PFSK-1 (cell line): ENCODE measurements around the gene PAPSS2.

Source experiments
- FOXP2 ChIP-seq: optimal IDR thresholded peaks from 2 replicates; pipeline ENCODE3; 2011; ENCODE audit warnings: borderline replicate concordance, control low read depth, inconsistent platforms; ENCODE audit not compliant: insufficient read depth; ENCODE audit errors: extremely low read length, extremely low read depth
- POLR2AphosphoS5 ChIP-seq: IDR thresholded peaks from 2 replicates; pipeline ENCODE4 v1.6.1; 2012; ENCODE audit warnings: low read depth, mild to moderate bottlenecking, control low read depth, low read length, moderate library complexity
- SIN3A ChIP-seq: IDR thresholded peaks from 2 replicates; pipeline ENCODE4 v1.6.1; 2012; ENCODE audit warnings: mild to moderate bottlenecking, low read length, moderate library complexity, borderline replicate concordance; ENCODE audit not compliant: insufficient read depth
- TAF1 ChIP-seq: IDR thresholded peaks from 2 replicates; pipeline ENCODE4 v1.6.1; 2012; ENCODE audit warnings: low read length, control low read depth, borderline replicate concordance; ENCODE audit not compliant: insufficient read depth
- TF ChIP-seq, protein P1 (sequence below), 2 experiments: IDR thresholded peaks; 2 replicates each; pipeline versions ENCODE4 v1.6.1 to v1.8.0; 2011 to 2012; ENCODE audit warnings: low read depth in 2 of 2, low read length in 2 of 2, control low read depth in 1 of 2, inconsistent platforms in 1 of 2, mild to moderate bottlenecking in 1 of 2, moderate library complexity in 1 of 2; ENCODE audit not compliant: insufficient read depth in 1 of 2

PAPSS2 gene

DNA sequence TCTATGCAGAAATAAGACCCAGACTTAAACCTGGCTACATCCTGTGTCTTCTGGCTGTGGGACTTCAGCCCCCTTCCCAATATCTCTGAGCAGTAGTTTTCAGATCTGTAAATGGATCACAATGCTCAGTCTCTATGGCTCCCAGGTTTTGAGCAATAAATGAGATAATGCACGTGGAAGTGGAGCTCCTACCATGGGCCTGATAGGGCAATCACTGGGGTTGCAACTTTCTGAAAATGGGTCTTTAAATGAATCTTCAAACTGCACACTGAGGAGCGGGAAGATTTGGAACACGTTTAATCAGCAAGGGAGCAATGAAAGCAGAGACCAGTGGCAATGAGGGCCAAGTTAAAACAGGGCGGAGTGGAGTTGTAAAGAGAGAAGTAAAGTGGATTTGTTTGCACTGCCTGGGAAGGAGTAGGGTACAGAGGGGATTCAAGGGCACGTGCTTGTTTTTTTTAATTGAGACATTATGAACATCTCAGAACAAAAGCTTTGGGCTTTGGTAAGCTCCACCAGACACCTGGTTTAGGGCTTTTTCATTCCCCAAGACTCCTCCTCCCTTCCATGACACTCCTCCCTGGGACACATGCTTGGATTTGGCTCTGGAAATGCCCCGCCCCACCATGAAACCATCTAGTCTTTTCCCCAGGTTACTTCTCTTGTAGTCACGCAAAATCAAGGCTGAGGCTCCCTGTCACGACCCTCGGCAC lies 42.7 kb downstream of the PAPSS2 start:
- TF ChIP-seq, protein P1, sequence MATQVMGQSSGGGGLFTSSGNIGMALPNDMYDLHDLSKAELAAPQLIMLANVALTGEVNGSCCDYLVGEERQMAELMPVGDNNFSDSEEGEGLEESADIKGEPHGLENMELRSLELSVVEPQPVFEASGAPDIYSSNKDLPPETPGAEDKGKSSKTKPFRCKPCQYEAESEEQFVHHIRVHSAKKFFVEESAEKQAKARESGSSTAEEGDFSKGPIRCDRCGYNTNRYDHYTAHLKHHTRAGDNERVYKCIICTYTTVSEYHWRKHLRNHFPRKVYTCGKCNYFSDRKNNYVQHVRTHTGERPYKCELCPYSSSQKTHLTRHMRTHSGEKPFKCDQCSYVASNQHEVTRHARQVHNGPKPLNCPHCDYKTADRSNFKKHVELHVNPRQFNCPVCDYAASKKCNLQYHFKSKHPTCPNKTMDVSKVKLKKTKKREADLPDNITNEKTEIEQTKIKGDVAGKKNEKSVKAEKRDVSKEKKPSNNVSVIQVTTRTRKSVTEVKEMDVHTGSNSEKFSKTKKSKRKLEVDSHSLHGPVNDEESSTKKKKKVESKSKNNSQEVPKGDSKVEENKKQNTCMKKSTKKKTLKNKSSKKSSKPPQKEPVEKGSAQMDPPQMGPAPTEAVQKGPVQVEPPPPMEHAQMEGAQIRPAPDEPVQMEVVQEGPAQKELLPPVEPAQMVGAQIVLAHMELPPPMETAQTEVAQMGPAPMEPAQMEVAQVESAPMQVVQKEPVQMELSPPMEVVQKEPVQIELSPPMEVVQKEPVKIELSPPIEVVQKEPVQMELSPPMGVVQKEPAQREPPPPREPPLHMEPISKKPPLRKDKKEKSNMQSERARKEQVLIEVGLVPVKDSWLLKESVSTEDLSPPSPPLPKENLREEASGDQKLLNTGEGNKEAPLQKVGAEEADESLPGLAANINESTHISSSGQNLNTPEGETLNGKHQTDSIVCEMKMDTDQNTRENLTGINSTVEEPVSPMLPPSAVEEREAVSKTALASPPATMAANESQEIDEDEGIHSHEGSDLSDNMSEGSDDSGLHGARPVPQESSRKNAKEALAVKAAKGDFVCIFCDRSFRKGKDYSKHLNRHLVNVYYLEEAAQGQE (IDR thresholded peaks at IDR 0.05; ENCODE audit: insufficient read depth in 1 of 2, low read depth in 2 of 2, low read length in 2 of 2), result no peak
- no peak for TF ChIP-seq POLR2AphosphoS5
- TF ChIP-seq FOXP2, result no peak
- TF ChIP-seq TAF1, result no peak
- no peak for TF ChIP-seq SIN3A

DNA sequence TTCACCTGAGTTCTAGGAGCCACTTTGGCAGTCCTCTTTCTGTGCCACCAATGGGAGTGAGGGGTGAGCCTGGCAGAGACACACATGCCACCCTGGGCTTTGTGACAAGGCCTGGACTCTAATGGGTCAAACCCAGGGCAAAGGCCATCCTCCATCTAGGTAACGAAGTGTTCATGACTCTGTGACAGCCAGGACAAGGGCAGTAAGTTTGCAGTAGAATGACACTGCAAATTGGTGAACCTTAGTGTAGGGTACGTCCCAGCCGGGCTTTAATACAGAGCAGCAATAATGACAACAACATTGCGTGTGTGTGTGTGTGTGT lies 43.3 kb downstream of the PAPSS2 start:
- TF ChIP-seq TAF1 (no peak), SIN3A (no peak), FOXP2 (no peak), POLR2AphosphoS5 (no peak)
- TF ChIP-seq, protein P1 (IDR thresholded peaks at IDR 0.05; ENCODE audit: insufficient read depth in 1 of 2, low read depth in 2 of 2, low read length in 2 of 2), result no peak

DNA sequence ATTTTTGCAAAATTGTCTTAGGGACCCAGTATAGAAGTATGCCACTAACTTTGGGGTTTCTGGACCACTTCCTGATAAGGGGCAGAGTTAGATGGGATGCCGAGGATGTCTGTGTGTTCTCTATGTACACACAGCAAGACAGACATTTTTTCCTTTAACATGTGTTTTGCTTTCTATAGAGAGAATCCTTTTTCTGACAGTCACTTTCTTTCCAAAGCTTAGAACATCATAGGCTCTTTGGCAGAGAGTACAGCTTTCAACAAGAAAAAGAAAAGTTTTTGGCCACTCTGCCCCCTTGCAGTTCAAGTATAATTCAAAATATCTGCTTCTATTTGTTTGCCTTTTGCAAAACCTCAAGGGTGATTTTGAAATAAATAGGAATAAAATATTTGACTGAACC lies 44.1 kb downstream of the PAPSS2 start:
- no peak for TF ChIP-seq TAF1
- TF ChIP-seq FOXP2, result no peak
- no peak for TF ChIP-seq SIN3A
- TF ChIP-seq, protein P1 (IDR thresholded peaks at IDR 0.05; ENCODE audit: insufficient read depth in 1 of 2, low read depth in 2 of 2, low read length in 2 of 2), result no peak
- no peak for TF ChIP-seq POLR2AphosphoS5

DNA sequence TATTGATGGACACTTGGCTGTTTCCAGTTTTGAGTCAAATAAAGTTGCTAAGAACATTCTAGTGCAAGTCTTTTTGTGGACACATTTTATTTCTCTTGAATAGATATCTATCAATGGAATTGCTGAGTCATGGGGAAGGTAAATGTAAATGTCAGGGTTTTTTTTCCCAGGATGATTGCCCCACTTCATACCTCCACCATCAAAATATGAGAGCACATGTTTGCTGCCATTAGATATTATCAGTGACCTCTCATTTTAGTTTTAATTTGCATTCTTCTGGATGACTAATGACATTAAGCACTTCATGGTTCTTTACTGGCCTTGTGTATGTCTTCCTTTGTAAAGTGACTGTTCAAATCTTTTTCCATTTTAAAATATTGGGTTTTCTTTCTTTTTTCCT lies 45.7 kb downstream of the PAPSS2 start:
- TF ChIP-seq SIN3A (no peak), POLR2AphosphoS5 (no peak), TAF1 (no peak), FOXP2 (no peak)
- TF ChIP-seq, protein P1 (IDR thresholded peaks at IDR 0.05; ENCODE audit: insufficient read depth in 1 of 2, low read depth in 2 of 2, low read length in 2 of 2), result no peak
